Measurements from ENCODE around the gene CIRBP. TPM values are rescaled to one million over a fixed set of nuclear protein-coding genes. Genes with fewer than 3 reads are reported as not detected.

Gene CIRBP
- total RNA-seq, 1 donor from 2014 or later: 184 TPM

GRCh38 chr19:1247748-1248138, 21.4 kb upstream of the CIRBP start:
- no peak for FAIRE-seq
- Mint-ChIP-seq H3K4me3 (ENCODE audit: unreplicated experiment) (no peak overlapping the region), H3K27ac (ENCODE audit: unreplicated experiment) (no peak overlapping the region), H3K36me3 (ENCODE audit: low read depth, unreplicated experiment) (peaks cover 2% of the 10 kb centered on the region), H3K4me1 (ENCODE audit: low read depth, unreplicated experiment) (peaks cover 2% of the 10 kb centered on the region), H3K27me3 (ENCODE audit: low read depth, unreplicated experiment) (no peaks in the 10 kb centered on the region), H3K9me3 (ENCODE audit: unreplicated experiment) (no peaks in the 10 kb centered on the region)
- H3K4me2 ChIP-seq (ENCODE audit: low read length): peak overlapping the region; percentile 84
- H2AFZ ChIP-seq (ENCODE audit: low read depth, low read length): no peak overlapping the region
- H3K9ac ChIP-seq (ENCODE audit: low read length): peak overlapping the region; percentile 93
- peaks cover 35% of the 10 kb centered on the region for H4K20me1 ChIP-seq (ENCODE audit: insufficient read depth, low read length)
- no peaks in the 10 kb centered on the region for H3K9me3 ChIP-seq (ENCODE audit: insufficient read depth, low read depth, low read length)
- H3K27ac ChIP-seq (ENCODE audit: low read depth, low read length): peak overlapping the region; percentile 95
- H3K36me3 ChIP-seq (ENCODE audit: insufficient read depth, low read length): peaks cover 2% of the 10 kb centered on the region
- DNase-seq (ENCODE audit: low read depth): no peak
- H3K4me1 ChIP-seq (ENCODE audit: insufficient read depth, low read length): peaks cover 32% of the 10 kb centered on the region
- no peaks in the 10 kb centered on the region for H3K27me3 ChIP-seq (ENCODE audit: insufficient read depth, low read length)
- H3K4me3 ChIP-seq (ENCODE audit: insufficient read depth, low read depth, low read length): no peak overlapping the region
- H3K79me2 ChIP-seq (ENCODE audit: insufficient read depth, low read length): peaks cover 59% of the 10 kb centered on the region
- TF ChIP-seq EZH2 (IDR thresholded peaks at IDR 0.05; ENCODE audit: insufficient read depth, low read length): no peak
- TF ChIP-seq, protein P1, sequence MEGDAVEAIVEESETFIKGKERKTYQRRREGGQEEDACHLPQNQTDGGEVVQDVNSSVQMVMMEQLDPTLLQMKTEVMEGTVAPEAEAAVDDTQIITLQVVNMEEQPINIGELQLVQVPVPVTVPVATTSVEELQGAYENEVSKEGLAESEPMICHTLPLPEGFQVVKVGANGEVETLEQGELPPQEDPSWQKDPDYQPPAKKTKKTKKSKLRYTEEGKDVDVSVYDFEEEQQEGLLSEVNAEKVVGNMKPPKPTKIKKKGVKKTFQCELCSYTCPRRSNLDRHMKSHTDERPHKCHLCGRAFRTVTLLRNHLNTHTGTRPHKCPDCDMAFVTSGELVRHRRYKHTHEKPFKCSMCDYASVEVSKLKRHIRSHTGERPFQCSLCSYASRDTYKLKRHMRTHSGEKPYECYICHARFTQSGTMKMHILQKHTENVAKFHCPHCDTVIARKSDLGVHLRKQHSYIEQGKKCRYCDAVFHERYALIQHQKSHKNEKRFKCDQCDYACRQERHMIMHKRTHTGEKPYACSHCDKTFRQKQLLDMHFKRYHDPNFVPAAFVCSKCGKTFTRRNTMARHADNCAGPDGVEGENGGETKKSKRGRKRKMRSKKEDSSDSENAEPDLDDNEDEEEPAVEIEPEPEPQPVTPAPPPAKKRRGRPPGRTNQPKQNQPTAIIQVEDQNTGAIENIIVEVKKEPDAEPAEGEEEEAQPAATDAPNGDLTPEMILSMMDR (IDR thresholded peaks at IDR 0.05; ENCODE audit: insufficient read depth, low read depth, low read length): no peak

DNA sequence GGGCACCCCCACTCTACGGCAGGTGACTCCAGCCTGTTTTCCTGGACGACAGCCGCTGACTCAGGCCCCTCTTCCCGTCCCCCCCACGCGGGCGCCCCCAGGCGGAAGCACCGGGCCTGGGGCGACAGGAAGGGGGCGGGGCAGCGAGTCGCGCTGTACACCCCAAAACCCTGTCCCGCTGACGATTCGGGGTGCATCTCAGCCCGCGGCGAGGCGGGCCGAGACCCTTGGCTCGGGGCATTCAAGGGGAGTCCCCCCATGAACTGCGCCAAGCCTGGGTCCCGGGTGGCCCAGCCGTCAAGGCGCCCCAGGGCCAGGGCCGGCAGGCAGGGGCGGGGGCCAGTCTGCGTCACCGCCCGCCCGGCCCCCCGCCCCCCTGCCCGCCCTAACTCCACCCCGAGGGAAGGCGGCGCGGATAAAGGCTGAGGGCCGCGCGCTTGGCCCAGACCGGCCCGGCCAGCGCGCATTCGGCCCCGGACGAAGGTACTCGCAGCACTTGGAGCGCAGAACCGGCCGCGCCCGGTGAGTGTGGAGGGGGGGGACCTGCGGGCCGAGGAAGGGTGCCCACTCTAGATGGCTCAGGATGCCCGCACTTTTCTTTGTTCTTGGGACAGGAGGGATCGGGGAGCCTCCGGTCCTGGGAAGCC, 20.9 kb upstream of the CIRBP start, which contains the start of gene MIDN:
Gene MIDN (plus strand): TSS at position 445 of the 647 bp plus-strand sequence. CDS start 1,714 bp downstream, outside the sequence.
- Histone ChIP-seq H3K4me3 (ENCODE audit: insufficient read depth, low read depth, low read length) (peak within 1 kb of the TSS; percentile 76), H2AFZ (ENCODE audit: low read depth, low read length) (peak within 1 kb of the TSS; percentile 75), H3K4me2 (ENCODE audit: low read length) (peak within 1 kb of the TSS; percentile 84), H3K27ac (ENCODE audit: low read depth, low read length) (peak within 1 kb of the TSS; percentile 95), H3K27me3 (ENCODE audit: insufficient read depth, low read length) (no peaks in the 10 kb centered on the region), H3K79me2 (ENCODE audit: insufficient read depth, low read length) (peaks cover 59% of the 10 kb centered on the region), H3K36me3 (ENCODE audit: insufficient read depth, low read length) (peaks cover 2% of the 10 kb centered on the region), H3K9ac (ENCODE audit: low read length) (peak within 1 kb of the TSS; percentile 93), H4K20me1 (ENCODE audit: insufficient read depth, low read length) (peaks cover 31% of the 10 kb centered on the region), H3K9me3 (ENCODE audit: insufficient read depth, low read depth, low read length) (no peaks in the 10 kb centered on the region), H3K4me1 (ENCODE audit: insufficient read depth, low read length) (peaks cover 28% of the 10 kb centered on the region)
- H3K36me3 Mint-ChIP-seq (ENCODE audit: low read depth, unreplicated experiment): peaks cover 2% of the 10 kb centered on the region
- no peak for FAIRE-seq
- no peak within 1 kb of the TSS for H3K27ac Mint-ChIP-seq (ENCODE audit: unreplicated experiment)
- H3K4me1 Mint-ChIP-seq (ENCODE audit: low read depth, unreplicated experiment): peaks cover 2% of the 10 kb centered on the region
- DNase-seq (ENCODE audit: low read depth): peak; percentile 75
- H3K27me3 Mint-ChIP-seq (ENCODE audit: low read depth, unreplicated experiment): no peaks in the 10 kb centered on the region
- peak within 1 kb of the TSS; percentile 82 for H3K4me3 Mint-ChIP-seq (ENCODE audit: unreplicated experiment)
- TF ChIP-seq, protein P1 (IDR thresholded peaks at IDR 0.05; ENCODE audit: insufficient read depth, low read depth, low read length): peak; percentile 10
- no peak for TF ChIP-seq EZH2 (IDR thresholded peaks at IDR 0.05; ENCODE audit: insufficient read depth, low read length)
- H3K9me3 Mint-ChIP-seq (ENCODE audit: unreplicated experiment): no peaks in the 10 kb centered on the region

DNA sequence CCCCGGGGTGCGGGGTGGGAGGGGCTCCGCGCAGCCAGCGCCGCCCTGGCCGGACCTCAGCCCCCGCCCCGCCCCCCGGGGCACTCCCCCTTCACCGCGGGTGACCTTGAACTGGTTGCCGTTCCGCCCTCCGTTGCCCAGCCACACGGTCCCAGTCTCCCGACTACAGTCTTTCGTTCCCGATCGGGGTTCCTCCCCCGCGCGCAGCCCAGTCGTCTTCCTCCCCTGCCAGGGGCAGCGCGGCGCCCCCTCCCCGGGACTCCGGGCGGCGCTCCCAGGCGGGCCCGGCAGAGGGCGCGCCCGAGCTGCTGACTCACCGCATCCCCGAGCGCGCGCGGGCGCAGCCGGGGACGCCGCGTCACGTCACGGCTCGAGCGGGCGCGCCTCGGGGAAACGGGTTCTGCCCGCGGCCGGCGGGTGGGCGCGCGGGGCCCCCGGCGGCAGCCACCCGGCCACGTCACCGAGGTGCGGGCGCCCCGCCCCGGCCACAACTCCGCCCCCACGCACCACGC, 20.3 kb upstream of the CIRBP start:
- H3K4me3 ChIP-seq (ENCODE audit: insufficient read depth, low read depth, low read length): peak overlapping the region; percentile 76
- Mint-ChIP-seq H3K4me1 (ENCODE audit: low read depth, unreplicated experiment) (peaks cover 2% of the 10 kb centered on the region), H3K27me3 (ENCODE audit: low read depth, unreplicated experiment) (no peaks in the 10 kb centered on the region), H3K27ac (ENCODE audit: unreplicated experiment) (no peak overlapping the region), H3K9me3 (ENCODE audit: unreplicated experiment) (no peaks in the 10 kb centered on the region), H3K36me3 (ENCODE audit: low read depth, unreplicated experiment) (peaks cover 2% of the 10 kb centered on the region), H3K4me3 (ENCODE audit: unreplicated experiment) (peak overlapping the region; percentile 82)
- H4K20me1 ChIP-seq (ENCODE audit: insufficient read depth, low read length): peaks cover 31% of the 10 kb centered on the region
- TF ChIP-seq, protein P1 (IDR thresholded peaks at IDR 0.05; ENCODE audit: insufficient read depth, low read depth, low read length): peak; percentile 25
- no peak for TF ChIP-seq EZH2 (IDR thresholded peaks at IDR 0.05; ENCODE audit: insufficient read depth, low read length)
- peak overlapping the region; percentile 93 for H3K9ac ChIP-seq (ENCODE audit: low read length)
- no peaks in the 10 kb centered on the region for H3K27me3 ChIP-seq (ENCODE audit: insufficient read depth, low read length)
- H3K9me3 ChIP-seq (ENCODE audit: insufficient read depth, low read depth, low read length): no peaks in the 10 kb centered on the region
- no peak overlapping the region for H2AFZ ChIP-seq (ENCODE audit: low read depth, low read length)
- H3K79me2 ChIP-seq (ENCODE audit: insufficient read depth, low read length): peaks cover 59% of the 10 kb centered on the region
- H3K36me3 ChIP-seq (ENCODE audit: insufficient read depth, low read length): peaks cover 2% of the 10 kb centered on the region
- FAIRE-seq (no peak), DNase-seq (ENCODE audit: low read depth) (no peak)
- peak overlapping the region; percentile 95 for H3K27ac ChIP-seq (ENCODE audit: low read depth, low read length)
- H3K4me1 ChIP-seq (ENCODE audit: insufficient read depth, low read length): peaks cover 30% of the 10 kb centered on the region
- peak overlapping the region; percentile 84 for H3K4me2 ChIP-seq (ENCODE audit: low read length)

All from astrocyte (in vitro differentiated cells and primary cell).